ENCODE results near the gene PDLIM1.

PDLIM1 gene

GRCh38 chr10:95260909-95261552, 29.8 kb downstream of the PDLIM1 start:
- TF ChIP-seq POLR2AphosphoS5 (IDR thresholded peaks at IDR 0.05; ENCODE audit: borderline replicate concordance, low read depth, low read length) (no peak), FOXP2 (optimal IDR thresholded peaks at IDR 0.05; ENCODE audit: control extremely low read depth, extremely low read length, insufficient read depth) (no peak), EZH2 (IDR thresholded peaks at IDR 0.05) (no peak)
- H3K9me3 ChIP-seq (ENCODE audit: low read depth, low read length): no peaks in the 10 kb centered on the region
- H3K36me3 ChIP-seq (ENCODE audit: insufficient read depth, low read length): no peaks in the 10 kb centered on the region
- H3K9ac ChIP-seq (ENCODE audit: insufficient read length): no peak overlapping the region
- no peak overlapping the region for H3K4me3 ChIP-seq
- DNase-seq (ENCODE audit: low read depth, low spot score): no peak
- no peak overlapping the region for H3K27ac ChIP-seq

- Histone ChIP-seq H3K36me3 (ENCODE audit: insufficient read depth, low read length) (no peaks in the 10 kb centered on the region), H3K9ac (ENCODE audit: insufficient read length) (no peak overlapping the region), H3K4me3 (no peak overlapping the region), H3K9me3 (ENCODE audit: low read depth, low read length) (no peaks in the 10 kb centered on the region), H3K27ac (no peak overlapping the region)
- DNase-seq (ENCODE audit: low read depth, low spot score): no peak
- TF ChIP-seq FOXP2 (optimal IDR thresholded peaks at IDR 0.05; ENCODE audit: control extremely low read depth, extremely low read length, insufficient read depth) (no peak), POLR2AphosphoS5 (IDR thresholded peaks at IDR 0.05; ENCODE audit: borderline replicate concordance, low read depth, low read length) (no peak), EZH2 (IDR thresholded peaks at IDR 0.05) (no peak)
Measured at GRCh38 chr10:95260397-95260881, 30.4 kb downstream of the PDLIM1 start.

- DNase-seq (ENCODE audit: low read depth, low spot score): no peak
- Histone ChIP-seq H3K27ac (no peak overlapping the region), H3K9ac (ENCODE audit: insufficient read length) (no peak overlapping the region), H3K9me3 (ENCODE audit: low read depth, low read length) (no peaks in the 10 kb centered on the region), H3K36me3 (ENCODE audit: insufficient read depth, low read length) (no peaks in the 10 kb centered on the region), H3K4me3 (no peak overlapping the region)
- no peak for TF ChIP-seq EZH2 (IDR thresholded peaks at IDR 0.05)
- TF ChIP-seq POLR2AphosphoS5 (IDR thresholded peaks at IDR 0.05; ENCODE audit: borderline replicate concordance, low read depth, low read length): no peak
- TF ChIP-seq FOXP2 (optimal IDR thresholded peaks at IDR 0.05; ENCODE audit: control extremely low read depth, extremely low read length, insufficient read depth): no peak
Measured at GRCh38 chr10:95257849-95258248, 33.0 kb downstream of the PDLIM1 start.

GRCh38 chr10:95256268-95256667, 34.5 kb downstream of the PDLIM1 start:
- H3K27ac ChIP-seq: no peak overlapping the region
- DNase-seq (ENCODE audit: low read depth, low spot score): no peak
- no peak for TF ChIP-seq POLR2AphosphoS5 (IDR thresholded peaks at IDR 0.05; ENCODE audit: borderline replicate concordance, low read depth, low read length)
- TF ChIP-seq FOXP2 (optimal IDR thresholded peaks at IDR 0.05; ENCODE audit: control extremely low read depth, extremely low read length, insufficient read depth): no peak
- no peak for TF ChIP-seq EZH2 (IDR thresholded peaks at IDR 0.05)
- no peaks in the 10 kb centered on the region for H3K36me3 ChIP-seq (ENCODE audit: insufficient read depth, low read length)
- H3K4me3 ChIP-seq: no peak overlapping the region
- no peak overlapping the region for H3K9ac ChIP-seq (ENCODE audit: insufficient read length)
- no peaks in the 10 kb centered on the region for H3K9me3 ChIP-seq (ENCODE audit: low read depth, low read length)

- TF ChIP-seq FOXP2 (optimal IDR thresholded peaks at IDR 0.05; ENCODE audit: control extremely low read depth, extremely low read length, insufficient read depth) (no peak), POLR2AphosphoS5 (IDR thresholded peaks at IDR 0.05; ENCODE audit: borderline replicate concordance, low read depth, low read length) (no peak), EZH2 (IDR thresholded peaks at IDR 0.05) (no peak)
- H3K9me3 ChIP-seq (ENCODE audit: low read depth, low read length): no peaks in the 10 kb centered on the region
- H3K4me3 ChIP-seq: no peak overlapping the region
- H3K36me3 ChIP-seq (ENCODE audit: insufficient read depth, low read length): no peaks in the 10 kb centered on the region
- no peak for DNase-seq (ENCODE audit: low read depth, low spot score)
- H3K9ac ChIP-seq (ENCODE audit: insufficient read length): no peak overlapping the region
- H3K27ac ChIP-seq: no peak overlapping the region
Measured at GRCh38 chr10:95254629-95255028, 36.2 kb downstream of the PDLIM1 start.

GRCh38 chr10:95253686-95254085, 37.1 kb downstream of the PDLIM1 start:
- DNase-seq (ENCODE audit: low read depth, low spot score): no peak
- H3K4me3 ChIP-seq: no peak overlapping the region
- H3K27ac ChIP-seq: no peak overlapping the region
- H3K9me3 ChIP-seq (ENCODE audit: low read depth, low read length): no peaks in the 10 kb centered on the region
- H3K36me3 ChIP-seq (ENCODE audit: insufficient read depth, low read length): no peaks in the 10 kb centered on the region
- no peak for TF ChIP-seq FOXP2 (optimal IDR thresholded peaks at IDR 0.05; ENCODE audit: control extremely low read depth, extremely low read length, insufficient read depth)
- TF ChIP-seq POLR2AphosphoS5 (IDR thresholded peaks at IDR 0.05; ENCODE audit: borderline replicate concordance, low read depth, low read length): no peak
- no peak for TF ChIP-seq EZH2 (IDR thresholded peaks at IDR 0.05)
- no peak overlapping the region for H3K9ac ChIP-seq (ENCODE audit: insufficient read length)

GRCh38 chr10:95253007-95253406, 37.8 kb downstream of the PDLIM1 start:
- TF ChIP-seq POLR2AphosphoS5 (IDR thresholded peaks at IDR 0.05; ENCODE audit: borderline replicate concordance, low read depth, low read length) (no peak), FOXP2 (optimal IDR thresholded peaks at IDR 0.05; ENCODE audit: control extremely low read depth, extremely low read length, insufficient read depth) (no peak), EZH2 (IDR thresholded peaks at IDR 0.05) (no peak)
- H3K4me3 ChIP-seq: no peak overlapping the region
- H3K36me3 ChIP-seq (ENCODE audit: insufficient read depth, low read length): no peaks in the 10 kb centered on the region
- H3K9me3 ChIP-seq (ENCODE audit: low read depth, low read length): no peaks in the 10 kb centered on the region
- DNase-seq (ENCODE audit: low read depth, low spot score): no peak
- no peak overlapping the region for H3K27ac ChIP-seq
- no peak overlapping the region for H3K9ac ChIP-seq (ENCODE audit: insufficient read length)

- H3K36me3 ChIP-seq (ENCODE audit: insufficient read depth, low read length): no peaks in the 10 kb centered on the region
- no peaks in the 10 kb centered on the region for H3K9me3 ChIP-seq (ENCODE audit: low read depth, low read length)
- TF ChIP-seq EZH2 (IDR thresholded peaks at IDR 0.05) (no peak), FOXP2 (optimal IDR thresholded peaks at IDR 0.05; ENCODE audit: control extremely low read depth, extremely low read length, insufficient read depth) (no peak), POLR2AphosphoS5 (IDR thresholded peaks at IDR 0.05; ENCODE audit: borderline replicate concordance, low read depth, low read length) (no peak)
- no peak overlapping the region for H3K4me3 ChIP-seq
- no peak overlapping the region for H3K27ac ChIP-seq
- no peak overlapping the region for H3K9ac ChIP-seq (ENCODE audit: insufficient read length)
- DNase-seq (ENCODE audit: low read depth, low spot score): no peak
Measured at GRCh38 chr10:95250856-95251255, 39.9 kb downstream of the PDLIM1 start.

- no peak overlapping the region for H3K4me3 ChIP-seq
- TF ChIP-seq FOXP2 (optimal IDR thresholded peaks at IDR 0.05; ENCODE audit: control extremely low read depth, extremely low read length, insufficient read depth): no peak
- TF ChIP-seq EZH2 (IDR thresholded peaks at IDR 0.05): no peak
- TF ChIP-seq POLR2AphosphoS5 (IDR thresholded peaks at IDR 0.05; ENCODE audit: borderline replicate concordance, low read depth, low read length): no peak
- DNase-seq (ENCODE audit: low read depth, low spot score): no peak
- H3K9ac ChIP-seq (ENCODE audit: insufficient read length): no peak overlapping the region
- H3K9me3 ChIP-seq (ENCODE audit: low read depth, low read length): no peaks in the 10 kb centered on the region
- no peaks in the 10 kb centered on the region for H3K36me3 ChIP-seq (ENCODE audit: insufficient read depth, low read length)
- no peak overlapping the region for H3K27ac ChIP-seq
Measured at GRCh38 chr10:95249467-95249866, 41.3 kb downstream of the PDLIM1 start.
